Measurements from ENCODE around the gene CDH23.
A peak's percentile ranks its signal among the peaks of the same experiment; 100 is the strongest.

The CDH23 gene

GRCh38 chr10:71705582-71705981 lies 308.9 kb downstream of the CDH23 start:
- no peak overlapping the region for H2AFZ ChIP-seq (ENCODE audit: low read depth)
- H3K27me3 ChIP-seq (ENCODE audit: insufficient read depth, low read depth) = peaks cover 76% of the 10 kb centered on the region
- no peak overlapping the region for H3K9ac ChIP-seq

GRCh38 chr10:71706216-71707121 lies 309.7 kb downstream of the CDH23 start:
- Histone ChIP-seq H3K4me2 (no peak overlapping the region), H3K36me3 (ENCODE audit: insufficient read depth) (no peaks in the 10 kb centered on the region), H3K9ac (no peak overlapping the region), H3K4me3 (IDR thresholded peaks at IDR 0.05; ENCODE audit: insufficient read depth, low read depth, low read length) (no peak overlapping the region), H3K27ac (no peak overlapping the region), H3K4me1 (ENCODE audit: low read depth, poor library complexity, severe bottlenecking) (no peaks in the 10 kb centered on the region), H4K20me1 (ENCODE audit: insufficient read depth) (no peaks in the 10 kb centered on the region), H2AFZ (ENCODE audit: low read depth) (no peak overlapping the region), H3K27me3 (ENCODE audit: insufficient read depth, low read depth) (peaks cover 70% of the 10 kb centered on the region), H3K79me2 (ENCODE audit: insufficient read depth, low read depth) (no peaks in the 10 kb centered on the region)
- TF ChIP-seq CTCF (conservative IDR thresholded peaks at IDR 0.05; ENCODE audit: low read depth, low read length) = no peak

More at GRCh38 chr10:71705582-71705981, 308.9 kb downstream of the CDH23 start:
- no peaks in the 10 kb centered on the region for H3K36me3 ChIP-seq (ENCODE audit: insufficient read depth)
- H3K27ac ChIP-seq = no peak overlapping the region
- no peak overlapping the region for H3K4me2 ChIP-seq
- TF ChIP-seq CTCF (conservative IDR thresholded peaks at IDR 0.05; ENCODE audit: low read depth, low read length) = no peak
- no peaks in the 10 kb centered on the region for H3K4me1 ChIP-seq (ENCODE audit: low read depth, poor library complexity, severe bottlenecking)
- no peaks in the 10 kb centered on the region for H4K20me1 ChIP-seq (ENCODE audit: insufficient read depth)
- no peak overlapping the region for H3K4me3 ChIP-seq (IDR thresholded peaks at IDR 0.05; ENCODE audit: insufficient read depth, low read depth, low read length)
- H3K79me2 ChIP-seq (ENCODE audit: insufficient read depth, low read depth) = no peaks in the 10 kb centered on the region

GRCh38 chr10:71707240-71707789 lies 310.6 kb downstream of the CDH23 start:
- Histone ChIP-seq H4K20me1 (ENCODE audit: insufficient read depth) (no peaks in the 10 kb centered on the region), H3K9ac (no peak overlapping the region), H3K4me1 (ENCODE audit: low read depth, poor library complexity, severe bottlenecking) (no peaks in the 10 kb centered on the region), H3K27me3 (ENCODE audit: insufficient read depth, low read depth) (peaks cover 64% of the 10 kb centered on the region), H2AFZ (ENCODE audit: low read depth) (no peak overlapping the region), H3K36me3 (ENCODE audit: insufficient read depth) (no peaks in the 10 kb centered on the region), H3K27ac (no peak overlapping the region), H3K4me2 (no peak overlapping the region), H3K4me3 (IDR thresholded peaks at IDR 0.05; ENCODE audit: insufficient read depth, low read depth, low read length) (no peak overlapping the region), H3K79me2 (ENCODE audit: insufficient read depth, low read depth) (no peaks in the 10 kb centered on the region)
- no peak for TF ChIP-seq CTCF (conservative IDR thresholded peaks at IDR 0.05; ENCODE audit: low read depth, low read length)

- H2AFZ ChIP-seq (ENCODE audit: low read depth) = no peak overlapping the region
These were observed 311.6 kb downstream of the CDH23 start for GRCh38 chr10:71708301-71708703.

More at GRCh38 chr10:71708301-71708703, 311.6 kb downstream of the CDH23 start:
- Histone ChIP-seq H3K36me3 (ENCODE audit: insufficient read depth) (no peaks in the 10 kb centered on the region), H3K27ac (no peak overlapping the region), H3K4me1 (ENCODE audit: low read depth, poor library complexity, severe bottlenecking) (no peaks in the 10 kb centered on the region), H3K27me3 (ENCODE audit: insufficient read depth, low read depth) (peaks cover 55% of the 10 kb centered on the region), H3K4me2 (no peak overlapping the region), H4K20me1 (ENCODE audit: insufficient read depth) (no peaks in the 10 kb centered on the region), H3K79me2 (ENCODE audit: insufficient read depth, low read depth) (no peaks in the 10 kb centered on the region), H3K9ac (no peak overlapping the region), H3K4me3 (IDR thresholded peaks at IDR 0.05; ENCODE audit: insufficient read depth, low read depth, low read length) (no peak overlapping the region)
- peak; percentile 76 for TF ChIP-seq CTCF (conservative IDR thresholded peaks at IDR 0.05; ENCODE audit: low read depth, low read length)
